ENCODE data around the gene TRAF3.

The TRAF3 gene

GRCh38 chr14:102828151-102828550 lies 50.9 kb downstream of the TRAF3 start:
- H3K4me3 ChIP-seq (ENCODE audit: low read depth, low read length) = no peak overlapping the region
- no peak for TF ChIP-seq CTCF (IDR thresholded peaks at IDR 0.05; ENCODE audit: control insufficient read depth, extremely low read depth, insufficient read depth)
- DNase-seq (ENCODE audit: low read depth) = no peak

- DNase-seq (ENCODE audit: low read depth) = no peak
- no peak overlapping the region for H3K4me3 ChIP-seq (ENCODE audit: low read depth, low read length)
- no peak for TF ChIP-seq CTCF (IDR thresholded peaks at IDR 0.05; ENCODE audit: control insufficient read depth, extremely low read depth, insufficient read depth)
Observed at GRCh38 chr14:102829016-102829548, 51.8 kb downstream of the TRAF3 start.

GRCh38 chr14:102830474-102831045 lies 53.3 kb downstream of the TRAF3 start:
- H3K4me3 ChIP-seq (ENCODE audit: low read depth, low read length) = no peak overlapping the region
- no peak for TF ChIP-seq CTCF (IDR thresholded peaks at IDR 0.05; ENCODE audit: control insufficient read depth, extremely low read depth, insufficient read depth)
- DNase-seq (ENCODE audit: low read depth) = no peak

GRCh38 chr14:102831163-102831804 lies 54.0 kb downstream of the TRAF3 start:
- no peak for TF ChIP-seq CTCF (IDR thresholded peaks at IDR 0.05; ENCODE audit: control insufficient read depth, extremely low read depth, insufficient read depth)
- no peak for DNase-seq (ENCODE audit: low read depth)
- no peak overlapping the region for H3K4me3 ChIP-seq (ENCODE audit: low read depth, low read length)

- DNase-seq (ENCODE audit: low read depth) = no peak
- TF ChIP-seq CTCF (IDR thresholded peaks at IDR 0.05; ENCODE audit: control insufficient read depth, extremely low read depth, insufficient read depth) = no peak
- H3K4me3 ChIP-seq (ENCODE audit: low read depth, low read length) = no peak overlapping the region
Observed at GRCh38 chr14:102833341-102833740, 56.1 kb downstream of the TRAF3 start.

GRCh38 chr14:102833991-102834390 lies 56.7 kb downstream of the TRAF3 start:
- H3K4me3 ChIP-seq (ENCODE audit: low read depth, low read length) = no peak overlapping the region
- no peak for DNase-seq (ENCODE audit: low read depth)
- no peak for TF ChIP-seq CTCF (IDR thresholded peaks at IDR 0.05; ENCODE audit: control insufficient read depth, extremely low read depth, insufficient read depth)
